ENCODE data around the gene COL4A4. TPM values are rescaled to one million over a fixed set of nuclear protein-coding genes. Genes with fewer than 3 reads are reported as not detected.

The COL4A4 gene
- total RNA-seq, 1 experiment from 2014 or later = 3.1 TPM

GRCh38 chr2:227097495-227098161 is 66.4 kb downstream of the COL4A4 start:
- DNase-seq (ENCODE audit: low spot score) = no peak
- no peak for ATAC-seq
- Mint-ChIP-seq H3K27me3 (ENCODE audit: low read depth) (no peaks in the 10 kb centered on the region), H3K4me3 (no peak overlapping the region), H3K36me3 (peaks cover 3% of the 10 kb centered on the region), H3K4me1 (no peaks in the 10 kb centered on the region), H3K9me3 (peaks cover 7% of the 10 kb centered on the region), H3K27ac (no peak overlapping the region)
- ChIA-PET POLR2A (no interaction called here), CTCF (no interaction called here)
- TF ChIP-seq TEAD4 (CRISPR knock-in tag; IDR thresholded peaks at IDR 0.05) (no peak), ZNF121 (CRISPR knock-in tag; IDR thresholded peaks at IDR 0.05) (no peak), ZBTB21 (CRISPR knock-in tag; IDR thresholded peaks at IDR 0.05; ENCODE audit: borderline replicate concordance) (no peak), FOXP1 (CRISPR knock-in tag; IDR thresholded peaks at IDR 0.05; ENCODE audit: borderline replicate concordance) (no peak), TP53 (CRISPR knock-in tag; IDR thresholded peaks at IDR 0.05) (no peak), IRF2 (CRISPR knock-in tag; IDR thresholded peaks at IDR 0.05; ENCODE audit: borderline replicate concordance, low read depth) (no peak), CREB1 (CRISPR knock-in tag; IDR thresholded peaks at IDR 0.05) (no peak), GTF2I (CRISPR knock-in tag; conservative IDR thresholded peaks at IDR 0.05) (no peak)

- H3K4me3 Mint-ChIP-seq = no peak overlapping the region
- POLR2A ChIA-PET = no interaction called here
- H3K27ac Mint-ChIP-seq = no peak overlapping the region
- DNase-seq (ENCODE audit: low spot score) = no peak
- H3K4me1 Mint-ChIP-seq = no peaks in the 10 kb centered on the region
- no peak for ATAC-seq
- H3K36me3 Mint-ChIP-seq = no peaks in the 10 kb centered on the region
- H3K27me3 Mint-ChIP-seq (ENCODE audit: low read depth) = no peaks in the 10 kb centered on the region
- TF ChIP-seq ZNF281 (CRISPR knock-in tag; IDR thresholded peaks at IDR 0.05) (no peak), ATF3 (CRISPR knock-in tag; conservative IDR thresholded peaks at IDR 0.05) (no peak), PRDM15 (CRISPR knock-in tag; IDR thresholded peaks at IDR 0.05) (no peak), FOXP4 (CRISPR knock-in tag; IDR thresholded peaks at IDR 0.05) (no peak), SMAD4 (CRISPR knock-in tag; IDR thresholded peaks at IDR 0.05) (no peak)
- 0 out of 2 replicates have a peak, but pooled peaks cover 3% of the 10 kb centered on the region for H3K9me3 Mint-ChIP-seq
- CTCF ChIA-PET = no interaction called here
Observed at GRCh38 chr2:227095346-227095745, 68.7 kb downstream of the COL4A4 start.

- CTCF ChIA-PET = no interaction called here
- TF ChIP-seq ZNF317 (CRISPR knock-in tag; IDR thresholded peaks at IDR 0.05; ENCODE audit: borderline replicate concordance, low read depth) (no peak), FOXK1 (CRISPR knock-in tag; IDR thresholded peaks at IDR 0.05) (no peak), ELF4 (CRISPR knock-in tag; IDR thresholded peaks at IDR 0.05; ENCODE audit: low read depth) (no peak), MYBL2 (CRISPR knock-in tag; IDR thresholded peaks at IDR 0.05) (no peak), CREM (CRISPR knock-in tag; IDR thresholded peaks at IDR 0.05) (no peak), ZNF138 (CRISPR knock-in tag; conservative IDR thresholded peaks at IDR 0.05) (no peak), NFE2L1 (CRISPR knock-in tag; IDR thresholded peaks at IDR 0.05) (no peak), AR (CRISPR knock-in tag; IDR thresholded peaks at IDR 0.05) (no peak), ZNF232 (CRISPR knock-in tag; IDR thresholded peaks at IDR 0.05) (no peak), CREB1 (CRISPR knock-in tag; IDR thresholded peaks at IDR 0.05) (no peak)
Observed at GRCh38 chr2:227082286-227082685, 81.7 kb downstream of the COL4A4 start.

More at GRCh38 chr2:227082286-227082685, 81.7 kb downstream of the COL4A4 start:
- Mint-ChIP-seq H3K27ac (no peak overlapping the region), H3K27me3 (ENCODE audit: low read depth) (no peaks in the 10 kb centered on the region), H3K4me1 (no peaks in the 10 kb centered on the region), H3K36me3 (no peaks in the 10 kb centered on the region), H3K9me3 (peaks cover 7% of the 10 kb centered on the region), H3K4me3 (no peak overlapping the region)
- no peak for ATAC-seq
- POLR2A ChIA-PET = no interaction called here
- no peak for DNase-seq (ENCODE audit: low spot score)

Data from WTC11 (cell line).